HepG2 (cell line): ENCODE measurements around the gene LDAH. TPM values are rescaled to one million over a fixed set of nuclear protein-coding genes. Genes with fewer than 3 reads are reported as not detected.

Experiments used
- BCL6 ChIP-seq: IDR thresholded peaks from 2 replicates; pipeline ENCODE4 v1.6.1; 2016; ENCODE audit warnings: missing genetic modification reagents, missing compliant biosample characterization
- ISX ChIP-seq: sonication (generic); formaldehyde crosslinking; conservative IDR thresholded peaks from 2 replicates; pipeline ENCODE4 v1.5.0; 2020; ENCODE audit warnings: missing genetic modification reagents
- NR0B2 ChIP-seq: sonication (generic); formaldehyde crosslinking; IDR thresholded peaks from 2 replicates; pipeline ENCODE4 v1.4.0; 2020; ENCODE audit warnings: mild to moderate bottlenecking, missing genetic modification reagents
- NR2F6 ChIP-seq, 2 experiments: IDR thresholded peaks; 2 replicates each; pipeline ENCODE4 v1.6.1; 2016; ENCODE audit warnings: antibody characterized with exemption in 1 of 2, mild to moderate bottlenecking in 1 of 2
- PAX8 ChIP-seq: sonication (generic); formaldehyde crosslinking; IDR thresholded peaks from 2 replicates; pipeline ENCODE4 v1.8.0; 2022; ENCODE audit warnings: mild to moderate bottlenecking, missing genetic modification reagents, borderline replicate concordance
- PRDM4 ChIP-seq: sonication (generic); formaldehyde crosslinking; IDR thresholded peaks from 2 replicates; pipeline ENCODE4 v1.9.0; 2021; ENCODE audit warnings: missing genetic modification reagents, borderline replicate concordance
- PRMT3 ChIP-seq: sonication (generic); formaldehyde crosslinking; IDR thresholded peaks from 2 replicates; pipeline ENCODE4 v1.8.1; 2022; ENCODE audit warnings: low read depth, mild to moderate bottlenecking, moderate library complexity, missing genetic modification reagents, borderline replicate concordance
- SKI ChIP-seq: fragments of 450-650 bp; IDR thresholded peaks from one replicate; pipeline ENCODE4 v1.6.1; 2018; ENCODE audit warnings: mild to moderate bottlenecking; ENCODE audit not compliant: partially characterized antibody
- SKIL ChIP-seq: sonication (generic); formaldehyde crosslinking; IDR thresholded peaks from 2 replicates; pipeline ENCODE4 v1.8.0; 2022; ENCODE audit warnings: missing genetic modification reagents, mild to moderate bottlenecking, moderate library complexity, borderline replicate concordance
- SMAD9 ChIP-seq: sonication (generic); formaldehyde crosslinking; IDR thresholded peaks from 2 replicates; pipeline ENCODE4 v1.5.1; 2020; ENCODE audit warnings: mild to moderate bottlenecking, missing genetic modification reagents
- U2AF2 ChIP-seq: fragments of 200-400 bp; formaldehyde crosslinking; IDR thresholded peaks from 2 replicates; pipeline ENCODE4 v1.6.1; 2017; ENCODE audit warnings: low read depth, mild to moderate bottlenecking, low read length
- ZBTB49 ChIP-seq: sonication (generic); formaldehyde crosslinking; IDR thresholded peaks from 2 replicates; pipeline ENCODE4 v1.4.0; 2020; ENCODE audit warnings: missing genetic modification reagents, borderline replicate concordance
- ZEB1 ChIP-seq: IDR thresholded peaks from 2 replicates; pipeline ENCODE4 v1.6.1; 2012; ENCODE audit warnings: mild to moderate bottlenecking, low read depth, inconsistent platforms; ENCODE audit not compliant: insufficient replicate concordance
- ZNF501 ChIP-seq: sonication (generic); formaldehyde crosslinking; IDR thresholded peaks from 2 replicates; pipeline ENCODE4 v1.5.1; 2020; ENCODE audit warnings: mild to moderate bottlenecking, moderate library complexity, missing genetic modification reagents
- ZNF543 ChIP-seq: sonication (generic); formaldehyde crosslinking; IDR thresholded peaks from 2 replicates; pipeline ENCODE4 v1.4.0; 2020; ENCODE audit warnings: mild to moderate bottlenecking, missing genetic modification reagents
- ZNF552 ChIP-seq: sonication (generic); formaldehyde crosslinking; IDR thresholded peaks from 2 replicates; pipeline ENCODE4 v1.9.0; 2022; ENCODE audit warnings: missing genetic modification reagents, mild to moderate bottlenecking, borderline replicate concordance
- ZNF792 ChIP-seq: IDR thresholded peaks from 2 replicates; pipeline ENCODE4 v1.6.1; 2016
- ZNF891 ChIP-seq: sonication (generic); formaldehyde crosslinking; IDR thresholded peaks from 2 replicates; pipeline ENCODE4 v1.5.0; 2020; ENCODE audit warnings: mild to moderate bottlenecking, missing genetic modification reagents
- polyA plus RNA-seq, 8 experiments: library from polyadenylated mRNA; depleted of rRNA in 3 of 8; stranded (reverse) in 7 of 8; unstranded in 1 of 8; fragments of >200 nt; fragmentation: Illumina TruSeq in 4 of 8; extraction: Trizol in 4 of 8; gene quantifications; 2 replicates each; pipeline versions ENCODE4 v1.2.1 to v1.2.3, GENCODE V29; 2011 to 2016; ENCODE audit warnings: low read depth in 4 of 8, missing spikeins in 1 of 8, mixed read lengths in 1 of 8; ENCODE audit not compliant: insufficient read depth in 1 of 8
- total RNA-seq, 5 experiments: library from RNA; depleted of rRNA; stranded (reverse); fragments of >200 nt; fragmentation: Illumina TruSeq; extraction: Trizol; gene quantifications; 2 replicates each; pipeline ENCODE4 v1.2.3, GENCODE V29; 2016; ENCODE audit warnings: low read depth in 1 of 5

LDAH gene
- total and polyA plus RNA-seq, 2 of the 13 experiments (the other 11 are each of a cell fraction or from before 2014, with no cell fraction given): 28.8 to 46.2 TPM

GRCh38 chr2:20667531-20668401 is 155.1 kb downstream of the LDAH start (continued):
- TF ChIP-seq ZNF501 (CRISPR knock-in tag): peak; percentile 61; the same call in 1 of the 2 replicates
- peak; percentile 45 for TF ChIP-seq ZEB1
- no peak for TF ChIP-seq PRMT3 (CRISPR knock-in tag)
- TF ChIP-seq PAX8 (CRISPR knock-in tag): peak; percentile 49; the same call in 1 of the 2 replicates
- peak; percentile 91 for TF ChIP-seq NR2F6 (IDR thresholded peaks at IDR 0.05)
- TF ChIP-seq NR2F6 (CRISPR knock-in tag; IDR thresholded peaks at IDR 0.05): peak; percentile 91
- TF ChIP-seq NR0B2 (CRISPR knock-in tag): 0 out of 2 replicates have a peak, but pooled peaks have one; percentile 61
- TF ChIP-seq SKI: no peak
- TF ChIP-seq PRDM4 (CRISPR knock-in tag): 0 out of 2 replicates have a peak, but pooled peaks have one; percentile 50
- 0 out of 2 replicates have a peak, but pooled peaks have one; percentile 41 for TF ChIP-seq SKIL (CRISPR knock-in tag)
- TF ChIP-seq U2AF2: no peak
- 0 out of 2 replicates have a peak, but pooled peaks have one; percentile 12 for TF ChIP-seq ZNF891 (CRISPR knock-in tag)
- 0 out of 2 replicates have a peak, but pooled peaks have one; percentile 14 for TF ChIP-seq BCL6 (CRISPR knock-in tag)
- peak; percentile 87; the same call in 1 of the 2 replicates for TF ChIP-seq SMAD9 (CRISPR knock-in tag)
- TF ChIP-seq ISX (CRISPR knock-in tag): no peak
- 0 out of 2 replicates have a peak, but pooled peaks have one; percentile 29 for TF ChIP-seq ZNF792 (CRISPR knock-in tag)
- TF ChIP-seq ZNF543 (CRISPR knock-in tag): peak; percentile 62; the same call in 1 of the 2 replicates
- TF ChIP-seq ZBTB49 (CRISPR knock-in tag): no peak
- no peak for TF ChIP-seq ZNF552 (CRISPR knock-in tag)
